GM13976 (cell line): ENCODE results near the gene THRSP.

ENCODE experiments used
- DNase-seq: peaks from one replicate; pipeline ENCODE4 v3.0.0; 2012; ENCODE audit warnings: low spot score
- CTCF ChIP-seq: IDR thresholded peaks from 2 replicates; pipeline ENCODE4 v1.5.1; 2012; ENCODE audit warnings: borderline replicate concordance, mild to moderate bottlenecking; ENCODE audit not compliant: insufficient read depth; ENCODE audit errors: extremely low read depth, missing control alignments, control extremely low read depth
- in situ Hi-C: fragments of 300-500 bp; cut with MboI; formaldehyde crosslinking; loops from one replicate; pipeline ENCODE4 v1.12.0; 2022; ENCODE audit warnings: low sequenced_read_pairs, mixed read lengths, inconsistent platforms; ENCODE audit not compliant: unreplicated experiment

The THRSP gene

GRCh38 chr11:78099666-78100065 lies 36.0 kb downstream of the THRSP start:
- no peak for DNase-seq
- in situ Hi-C loops = no loop called here
- no peak for TF ChIP-seq CTCF

GRCh38 chr11:78100261-78100660 lies 36.6 kb downstream of the THRSP start:
- no peak for TF ChIP-seq CTCF
- DNase-seq = no peak
- in situ Hi-C loops = no loop called here

- DNase-seq = no peak
- TF ChIP-seq CTCF = no peak
- in situ Hi-C loops = no loop called here
These were observed 37.2 kb downstream of the THRSP start for GRCh38 chr11:78100676-78101472.

- no peak for DNase-seq
- in situ Hi-C loops = no loop called here
- TF ChIP-seq CTCF = no peak
These were observed 45.7 kb downstream of the THRSP start for GRCh38 chr11:78109081-78110015.

- in situ Hi-C loops = no loop called here
- TF ChIP-seq CTCF = no peak
- no peak for DNase-seq
These were observed 46.7 kb downstream of the THRSP start for GRCh38 chr11:78110351-78110750.

- no peak for TF ChIP-seq CTCF
- in situ Hi-C loops = no loop called here
- no peak for DNase-seq
These were observed 47.2 kb downstream of the THRSP start for GRCh38 chr11:78110830-78111229.
